GM12892 (cell line): ENCODE results near the gene SYNE2.

Source experiments
- POLR2A ChIP-seq: IDR thresholded peaks from 2 replicates; pipeline ENCODE4 v1.6.1; 2011; ENCODE audit warnings: low read depth, low read length, control low read depth
- POLR2AphosphoS5 ChIP-seq: IDR thresholded peaks from 2 replicates; pipeline ENCODE4 v1.6.1; 2011; ENCODE audit warnings: low read depth, low read length, control low read depth

DNA sequence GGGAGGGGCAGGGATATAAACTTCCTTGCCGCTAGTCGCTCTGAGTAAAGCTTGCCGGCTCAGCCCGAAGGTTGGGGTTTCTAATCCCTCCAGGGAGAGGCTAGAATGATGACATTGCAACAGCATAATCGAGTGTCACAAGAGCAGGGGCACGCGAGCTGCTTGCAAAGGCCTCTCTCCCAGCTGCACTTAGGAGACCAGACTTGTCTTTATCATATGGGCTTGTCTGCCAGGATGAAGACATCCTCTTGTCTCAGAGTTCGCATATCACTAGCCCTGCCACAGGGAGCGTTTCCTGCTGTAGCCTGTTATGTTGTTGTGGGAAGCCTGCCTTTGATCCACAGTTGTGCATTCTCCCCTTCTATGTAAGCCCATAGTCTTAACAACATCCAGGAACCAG, 261.4 kb downstream of the SYNE2 start:
- no peak for TF ChIP-seq POLR2A
- TF ChIP-seq POLR2AphosphoS5: no peak
